ENCODE measurements around the gene WBP1L.
A peak's percentile ranks its signal among the peaks of the same experiment; 100 is the strongest.

The WBP1L gene

DNA sequence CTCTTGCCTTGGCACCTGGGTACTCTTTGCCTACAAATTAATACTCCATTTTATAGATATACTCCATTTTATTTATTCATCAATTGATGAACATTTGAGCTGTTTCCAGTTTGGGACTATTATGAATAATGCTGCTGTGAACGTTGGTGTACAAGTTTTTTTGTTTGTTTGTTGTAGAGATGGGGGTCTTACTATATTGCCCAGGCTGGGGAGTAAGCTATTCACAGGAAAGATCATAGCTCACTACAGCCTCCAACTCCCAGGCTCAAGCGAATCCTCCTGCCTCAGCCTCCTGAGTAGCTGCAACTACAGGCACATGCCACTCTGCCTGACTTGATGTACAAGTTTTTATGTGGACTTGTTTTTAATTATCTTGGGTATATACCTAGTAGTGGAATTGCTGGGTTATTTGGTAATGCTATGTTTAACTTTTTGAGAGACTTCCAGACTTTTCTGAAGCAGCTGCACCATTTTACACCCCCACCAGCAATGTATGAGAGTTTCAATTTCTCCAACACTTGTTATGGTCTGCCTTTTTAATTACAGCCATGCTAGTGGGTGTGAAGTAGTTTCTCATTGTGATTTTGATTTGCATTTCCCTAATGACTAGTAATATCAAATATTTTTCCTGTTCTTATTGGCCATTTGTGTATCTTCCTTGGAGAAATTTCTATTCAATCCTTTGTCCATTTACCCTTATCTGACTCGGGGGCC is 15.9 kb downstream of the WBP1L start:
- Mint-ChIP-seq H3K27me3 (ENCODE audit: low read depth, poor library complexity) (peaks cover 5% of the 10 kb centered on the region), H3K4me1 (peaks cover 64% of the 10 kb centered on the region), H3K4me3 (peak overlapping the region; percentile 23), H3K36me3 (ENCODE audit: low read depth) (peaks cover 5% of the 10 kb centered on the region), H3K9me3 (no peaks in the 10 kb centered on the region), H3K27ac (peak overlapping the region; percentile 87)
- no peak for DNase-seq
- TF ChIP-seq, protein P1, sequence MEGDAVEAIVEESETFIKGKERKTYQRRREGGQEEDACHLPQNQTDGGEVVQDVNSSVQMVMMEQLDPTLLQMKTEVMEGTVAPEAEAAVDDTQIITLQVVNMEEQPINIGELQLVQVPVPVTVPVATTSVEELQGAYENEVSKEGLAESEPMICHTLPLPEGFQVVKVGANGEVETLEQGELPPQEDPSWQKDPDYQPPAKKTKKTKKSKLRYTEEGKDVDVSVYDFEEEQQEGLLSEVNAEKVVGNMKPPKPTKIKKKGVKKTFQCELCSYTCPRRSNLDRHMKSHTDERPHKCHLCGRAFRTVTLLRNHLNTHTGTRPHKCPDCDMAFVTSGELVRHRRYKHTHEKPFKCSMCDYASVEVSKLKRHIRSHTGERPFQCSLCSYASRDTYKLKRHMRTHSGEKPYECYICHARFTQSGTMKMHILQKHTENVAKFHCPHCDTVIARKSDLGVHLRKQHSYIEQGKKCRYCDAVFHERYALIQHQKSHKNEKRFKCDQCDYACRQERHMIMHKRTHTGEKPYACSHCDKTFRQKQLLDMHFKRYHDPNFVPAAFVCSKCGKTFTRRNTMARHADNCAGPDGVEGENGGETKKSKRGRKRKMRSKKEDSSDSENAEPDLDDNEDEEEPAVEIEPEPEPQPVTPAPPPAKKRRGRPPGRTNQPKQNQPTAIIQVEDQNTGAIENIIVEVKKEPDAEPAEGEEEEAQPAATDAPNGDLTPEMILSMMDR (IDR thresholded peaks at IDR 0.05): no peak

DNA sequence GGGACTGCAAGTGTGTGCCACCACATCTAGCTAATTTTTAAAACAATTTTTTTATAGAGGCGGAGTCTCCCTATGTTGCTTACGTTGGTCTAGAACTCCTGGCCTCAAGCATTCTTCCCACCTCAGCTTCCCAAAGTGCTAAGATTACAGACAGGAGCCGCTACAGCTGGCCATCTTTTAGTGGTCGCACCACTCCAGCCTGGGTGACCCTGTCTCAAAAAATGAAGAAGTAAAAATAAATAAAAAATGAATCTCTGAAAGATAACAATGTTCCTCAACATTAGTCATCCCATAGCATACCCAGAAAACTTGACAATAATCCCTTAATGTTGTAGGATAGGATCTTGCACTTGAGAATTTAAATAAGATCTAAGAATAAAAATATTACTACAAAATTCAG is 18.2 kb downstream of the WBP1L start:
- no peak for DNase-seq
- TF ChIP-seq, protein P1 (IDR thresholded peaks at IDR 0.05): no peak
- Mint-ChIP-seq H3K27ac (no peak overlapping the region), H3K4me3 (no peak overlapping the region), H3K4me1 (peaks cover 75% of the 10 kb centered on the region), H3K36me3 (ENCODE audit: low read depth) (peaks cover 18% of the 10 kb centered on the region), H3K9me3 (no peaks in the 10 kb centered on the region), H3K27me3 (ENCODE audit: low read depth, poor library complexity) (peaks cover 5% of the 10 kb centered on the region)

DNA sequence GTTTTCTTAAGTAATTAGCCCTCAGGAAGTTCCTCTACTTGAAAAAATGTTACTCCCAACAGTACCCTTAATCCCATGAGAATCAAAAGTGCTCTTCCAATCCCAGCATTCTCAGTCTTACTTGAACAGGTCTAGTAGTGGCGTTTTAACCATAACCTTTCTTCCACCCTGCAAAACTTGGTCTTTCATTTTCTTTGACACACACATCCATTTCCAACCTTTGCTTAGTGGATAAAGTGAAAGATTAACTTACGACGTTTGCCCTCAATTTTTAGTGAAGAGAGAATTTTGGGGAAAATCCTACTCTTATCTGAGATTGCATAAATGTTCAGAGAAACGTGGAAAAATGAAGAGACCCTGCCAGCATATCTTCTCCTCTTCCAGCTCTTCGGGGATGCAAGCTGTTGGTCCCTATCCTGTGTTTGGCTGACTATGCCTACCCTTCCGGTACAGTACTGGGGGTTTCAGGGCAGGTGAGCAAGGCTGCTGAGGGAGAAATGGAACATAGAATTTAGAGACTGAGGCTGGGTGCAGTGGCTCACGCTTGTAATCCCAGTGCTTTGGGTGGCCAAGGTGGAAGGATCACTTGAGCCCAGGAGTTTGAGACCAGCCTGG is 18.8 kb downstream of the WBP1L start:
- H3K9me3 Mint-ChIP-seq: no peaks in the 10 kb centered on the region
- H3K4me1 Mint-ChIP-seq: peaks cover 75% of the 10 kb centered on the region
- peaks cover 5% of the 10 kb centered on the region for H3K27me3 Mint-ChIP-seq (ENCODE audit: low read depth, poor library complexity)
- H3K27ac Mint-ChIP-seq: peak overlapping the region; percentile 87
- H3K36me3 Mint-ChIP-seq (ENCODE audit: low read depth): peaks cover 19% of the 10 kb centered on the region
- peak overlapping the region; percentile 50 for H3K4me3 Mint-ChIP-seq
- TF ChIP-seq, protein P1 (IDR thresholded peaks at IDR 0.05): no peak
- no peak for DNase-seq

- peak overlapping the region; percentile 87 for H3K27ac Mint-ChIP-seq
- no peak for DNase-seq
Observed at GRCh38 chr10:102763037-102763607, 19.4 kb downstream of the WBP1L start.

DNA sequence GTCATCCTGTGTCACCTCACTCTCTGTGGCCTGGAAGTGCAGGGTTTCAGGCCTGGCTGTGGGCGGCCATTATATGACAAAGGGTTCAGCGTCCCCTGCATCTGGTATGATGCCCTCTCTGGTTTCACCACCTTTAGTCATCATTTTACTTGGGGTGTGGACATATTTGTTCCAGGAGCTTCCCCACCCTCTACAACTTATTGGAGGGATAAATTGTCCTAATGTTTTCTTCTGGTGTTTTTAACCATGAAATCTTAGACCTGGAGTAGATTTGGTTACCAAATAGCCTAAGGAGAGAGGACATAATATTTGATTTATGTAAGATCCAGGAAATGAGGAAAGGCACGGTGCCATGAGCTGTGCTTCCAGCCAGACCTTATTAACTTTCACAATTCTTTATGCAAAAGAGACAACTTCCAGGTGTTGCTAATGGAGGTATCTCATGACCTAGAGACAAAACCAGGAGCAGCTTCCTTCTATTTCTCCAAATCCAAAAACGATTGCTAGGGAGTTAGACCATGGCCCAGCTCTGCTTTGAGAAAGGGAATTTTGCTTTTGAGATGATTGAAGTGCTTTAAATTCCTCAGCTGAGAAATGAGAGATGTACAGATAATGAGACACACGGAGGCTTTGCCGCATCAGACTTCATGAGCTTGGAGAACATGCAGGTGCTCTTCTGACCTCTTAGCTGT is 20.9 kb downstream of the WBP1L start:
- Mint-ChIP-seq H3K4me1 (peaks cover 70% of the 10 kb centered on the region), H3K4me3 (no peak overlapping the region), H3K27me3 (ENCODE audit: low read depth, poor library complexity) (peaks cover 5% of the 10 kb centered on the region), H3K36me3 (ENCODE audit: low read depth) (peaks cover 19% of the 10 kb centered on the region), H3K27ac (peak overlapping the region; percentile 5), H3K9me3 (no peaks in the 10 kb centered on the region)
- TF ChIP-seq, protein P1 (IDR thresholded peaks at IDR 0.05): no peak
- no peak for DNase-seq

More at GRCh38 chr10:102763037-102763607, 19.4 kb downstream of the WBP1L start:
- H3K4me3 Mint-ChIP-seq: peak overlapping the region; percentile 50
- H3K4me1 Mint-ChIP-seq: peaks cover 78% of the 10 kb centered on the region
- H3K9me3 Mint-ChIP-seq: no peaks in the 10 kb centered on the region
- H3K27me3 Mint-ChIP-seq (ENCODE audit: low read depth, poor library complexity): peaks cover 5% of the 10 kb centered on the region
- TF ChIP-seq, protein P1 (IDR thresholded peaks at IDR 0.05): no peak
- H3K36me3 Mint-ChIP-seq (ENCODE audit: low read depth): peaks cover 19% of the 10 kb centered on the region

All from nephron progenitor cell (in vitro differentiated cells).